ENCODE data around the gene SMC1A. TPM values are rescaled to one million over a fixed set of nuclear protein-coding genes. Genes with fewer than 3 reads are reported as not detected.

Gene SMC1A
- total RNA-seq, 1 donor from 2014 or later: 40.0 TPM

GRCh38 chrX:53398216-53398615, 24.2 kb downstream of the SMC1A start:
- no peak for TF ChIP-seq CTCF (conservative IDR thresholded peaks at IDR 0.05; ENCODE audit: low read depth, low read length)
- no peak for DNase-seq (ENCODE audit: low read depth)
- no peak overlapping the region for H3K4me3 ChIP-seq (ENCODE audit: low read depth, low read length)

GRCh38 chrX:53395605-53396298, 26.7 kb downstream of the SMC1A start:
- peak; percentile 22 for TF ChIP-seq CTCF (conservative IDR thresholded peaks at IDR 0.05; ENCODE audit: low read depth, low read length)
- DNase-seq (ENCODE audit: low read depth): no peak
- H3K4me3 ChIP-seq (ENCODE audit: low read depth, low read length): no peak overlapping the region

- no peak for DNase-seq (ENCODE audit: low read depth)
- H3K4me3 ChIP-seq (ENCODE audit: low read depth, low read length): no peak overlapping the region
- no peak for TF ChIP-seq CTCF (conservative IDR thresholded peaks at IDR 0.05; ENCODE audit: low read depth, low read length)
Measured at GRCh38 chrX:53383376-53384076, 38.9 kb downstream of the SMC1A start.

GRCh38 chrX:53379747-53380146, 42.7 kb downstream of the SMC1A start:
- no peak for TF ChIP-seq CTCF (conservative IDR thresholded peaks at IDR 0.05; ENCODE audit: low read depth, low read length)
- no peak for DNase-seq (ENCODE audit: low read depth)

GRCh38 chrX:53379008-53379710, 43.3 kb downstream of the SMC1A start:
- TF ChIP-seq CTCF (conservative IDR thresholded peaks at IDR 0.05; ENCODE audit: low read depth, low read length): no peak
- DNase-seq (ENCODE audit: low read depth): no peak
- no peak overlapping the region for H3K4me3 ChIP-seq (ENCODE audit: low read depth, low read length)

More at GRCh38 chrX:53379747-53380146, 42.7 kb downstream of the SMC1A start:
- H3K4me3 ChIP-seq (ENCODE audit: low read depth, low read length): no peak overlapping the region

- no peak for TF ChIP-seq CTCF (conservative IDR thresholded peaks at IDR 0.05; ENCODE audit: low read depth, low read length)
- DNase-seq (ENCODE audit: low read depth): no peak
- no peak overlapping the region for H3K4me3 ChIP-seq (ENCODE audit: low read depth, low read length)
Measured at GRCh38 chrX:53377464-53377863, 45.0 kb downstream of the SMC1A start.

Data from epithelial cell of proximal tubule (primary cell).